ENCODE results near the gene RTRAF. TPM values are rescaled to one million over a fixed set of nuclear protein-coding genes. Genes with fewer than 3 reads are reported as not detected.

RTRAF gene
- total RNA-seq, 2 experiments from 2014 or later: 213 to 244 TPM

- TF ChIP-seq EZH2phosphoT487 (IDR thresholded peaks at IDR 0.05; ENCODE audit: borderline replicate concordance, low read depth, low read length) (no peak), CTCF (conservative IDR thresholded peaks at IDR 0.05; ENCODE audit: low read length) (no peak)
- POLR2A ChIA-PET: no interaction called here
- H3K79me2 ChIP-seq (ENCODE audit: insufficient read depth, low read depth, low read length): no peaks in the 10 kb centered on the region
- H3K4me3 ChIP-seq (ENCODE audit: low read depth, low read length, poor library complexity, severe bottlenecking): no peak overlapping the region
- CTCF ChIA-PET (ENCODE audit: unreplicated experiment): no interaction called here
- no peaks in the 10 kb centered on the region for H3K36me3 ChIP-seq (ENCODE audit: insufficient read depth, low read length)
- no peak for DNase-seq (ENCODE audit: low spot score)
- no peaks in the 10 kb centered on the region for H4K20me1 ChIP-seq (ENCODE audit: insufficient read depth, low read length)
- no peaks in the 10 kb centered on the region for H3K4me1 ChIP-seq (ENCODE audit: insufficient read depth, low read length, poor library complexity, severe bottlenecking)
- H3K9me3 ChIP-seq (ENCODE audit: low read length): no peaks in the 10 kb centered on the region
- H3K27ac ChIP-seq (ENCODE audit: low read depth, low read length, poor library complexity, severe bottlenecking): no peak overlapping the region
- H3K4me2 ChIP-seq (ENCODE audit: low read length): no peak overlapping the region
- intact Hi-C loops (cut with micrococcal nuclease; ENCODE audit: unreplicated experiment): no loop called here
- H3K9me2 ChIP-seq (ENCODE audit: insufficient read depth, low read length): no peaks in the 10 kb centered on the region
- H2AFZ ChIP-seq (ENCODE audit: low read length): no peak overlapping the region
- no TSS peak for BruUV-seq (replicated peaks)
These were observed 65.3 kb downstream of the RTRAF start for GRCh38 chr14:52054678-52055077.

GRCh38 chr14:52055167-52055566 lies 65.8 kb downstream of the RTRAF start:
- no TSS peak for BruUV-seq (replicated peaks)
- no peaks in the 10 kb centered on the region for H3K4me1 ChIP-seq (ENCODE audit: insufficient read depth, low read length, poor library complexity, severe bottlenecking)
- no peak for DNase-seq (ENCODE audit: low spot score)
- H4K20me1 ChIP-seq (ENCODE audit: insufficient read depth, low read length): no peaks in the 10 kb centered on the region
- no peak overlapping the region for H3K4me3 ChIP-seq (ENCODE audit: low read depth, low read length, poor library complexity, severe bottlenecking)
- CTCF ChIA-PET (ENCODE audit: unreplicated experiment): no interaction called here
- POLR2A ChIA-PET: no interaction called here
- no peak overlapping the region for H2AFZ ChIP-seq (ENCODE audit: low read length)
- H3K36me3 ChIP-seq (ENCODE audit: insufficient read depth, low read length): no peaks in the 10 kb centered on the region
- TF ChIP-seq EZH2phosphoT487 (IDR thresholded peaks at IDR 0.05; ENCODE audit: borderline replicate concordance, low read depth, low read length) (no peak), CTCF (conservative IDR thresholded peaks at IDR 0.05; ENCODE audit: low read length) (no peak)
- intact Hi-C loops (cut with micrococcal nuclease; ENCODE audit: unreplicated experiment): no loop called here
- H3K79me2 ChIP-seq (ENCODE audit: insufficient read depth, low read depth, low read length): no peaks in the 10 kb centered on the region
- no peaks in the 10 kb centered on the region for H3K9me3 ChIP-seq (ENCODE audit: low read length)
- H3K4me2 ChIP-seq (ENCODE audit: low read length): no peak overlapping the region
- no peaks in the 10 kb centered on the region for H3K9me2 ChIP-seq (ENCODE audit: insufficient read depth, low read length)
- H3K27ac ChIP-seq (ENCODE audit: low read depth, low read length, poor library complexity, severe bottlenecking): no peak overlapping the region

- no TSS peak for BruUV-seq (replicated peaks)
- no peaks in the 10 kb centered on the region for H4K20me1 ChIP-seq (ENCODE audit: insufficient read depth, low read length)
- H3K27ac ChIP-seq (ENCODE audit: low read depth, low read length, poor library complexity, severe bottlenecking): no peak overlapping the region
- no peaks in the 10 kb centered on the region for H3K79me2 ChIP-seq (ENCODE audit: insufficient read depth, low read depth, low read length)
- H3K4me3 ChIP-seq (ENCODE audit: low read depth, low read length, poor library complexity, severe bottlenecking): no peak overlapping the region
- no peaks in the 10 kb centered on the region for H3K36me3 ChIP-seq (ENCODE audit: insufficient read depth, low read length)
- H3K9me2 ChIP-seq (ENCODE audit: insufficient read depth, low read length): no peaks in the 10 kb centered on the region
- DNase-seq (ENCODE audit: low spot score): no peak
- ChIA-PET CTCF (ENCODE audit: unreplicated experiment) (no interaction called here), POLR2A (interaction anchor here (0.6 to 1.5 kb wide), 3 partner anchors 31 to 779 kb away, joined by 3 to 7 read pairs (median 3); no protein-coding TSS in a partner anchor)
- TF ChIP-seq EZH2phosphoT487 (IDR thresholded peaks at IDR 0.05; ENCODE audit: borderline replicate concordance, low read depth, low read length) (no peak), CTCF (conservative IDR thresholded peaks at IDR 0.05; ENCODE audit: low read length) (no peak)
- H3K4me2 ChIP-seq (ENCODE audit: low read length): no peak overlapping the region
- intact Hi-C loops (cut with micrococcal nuclease; ENCODE audit: unreplicated experiment): no loop called here
- no peaks in the 10 kb centered on the region for H3K4me1 ChIP-seq (ENCODE audit: insufficient read depth, low read length, poor library complexity, severe bottlenecking)
- no peak overlapping the region for H2AFZ ChIP-seq (ENCODE audit: low read length)
- no peaks in the 10 kb centered on the region for H3K9me3 ChIP-seq (ENCODE audit: low read length)
These were observed 69.0 kb downstream of the RTRAF start for GRCh38 chr14:52058341-52058740.

Measured in OCI-LY7 (cell line).